ENCODE data around the gene CDH23. TPM values are rescaled to one million over a fixed set of nuclear protein-coding genes. Genes with fewer than 3 reads are reported as not detected.

The CDH23 gene
- total RNA-seq, 1 donor from 2014 or later = 0.29 TPM

DNA sequence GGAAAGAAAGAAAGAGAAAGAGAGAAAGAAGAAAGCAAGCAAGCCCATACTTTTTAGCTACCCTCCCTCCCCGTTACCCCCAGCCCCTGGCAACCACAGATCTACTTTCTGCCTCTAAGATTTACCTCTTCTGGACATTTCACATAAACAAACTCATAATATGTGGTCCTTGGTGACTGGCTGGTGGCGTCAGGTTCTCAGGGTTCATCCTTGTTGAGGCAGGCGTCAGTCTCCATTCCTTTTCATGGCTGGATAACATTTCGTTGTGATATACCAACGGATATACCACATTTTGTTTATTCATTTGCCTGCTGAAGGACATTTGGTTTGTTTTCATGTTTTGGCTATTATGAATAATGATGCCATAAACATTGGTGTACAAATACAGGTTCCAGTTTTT is 30.5 kb downstream of the CDH23 start:
- H3K36me3 Mint-ChIP-seq (ENCODE audit: low read depth) = no peaks in the 10 kb centered on the region
- no peaks in the 10 kb centered on the region for H3K9me3 Mint-ChIP-seq
- no peaks in the 10 kb centered on the region for H3K4me1 Mint-ChIP-seq
- intact Hi-C loops (cut with micrococcal nuclease) = no loop called here
- ChIA-PET CTCF (no interaction called here), POLR2A (no interaction called here)
- peaks cover 17% of the 10 kb centered on the region for H3K27me3 Mint-ChIP-seq
- TF ChIP-seq, protein P1, sequence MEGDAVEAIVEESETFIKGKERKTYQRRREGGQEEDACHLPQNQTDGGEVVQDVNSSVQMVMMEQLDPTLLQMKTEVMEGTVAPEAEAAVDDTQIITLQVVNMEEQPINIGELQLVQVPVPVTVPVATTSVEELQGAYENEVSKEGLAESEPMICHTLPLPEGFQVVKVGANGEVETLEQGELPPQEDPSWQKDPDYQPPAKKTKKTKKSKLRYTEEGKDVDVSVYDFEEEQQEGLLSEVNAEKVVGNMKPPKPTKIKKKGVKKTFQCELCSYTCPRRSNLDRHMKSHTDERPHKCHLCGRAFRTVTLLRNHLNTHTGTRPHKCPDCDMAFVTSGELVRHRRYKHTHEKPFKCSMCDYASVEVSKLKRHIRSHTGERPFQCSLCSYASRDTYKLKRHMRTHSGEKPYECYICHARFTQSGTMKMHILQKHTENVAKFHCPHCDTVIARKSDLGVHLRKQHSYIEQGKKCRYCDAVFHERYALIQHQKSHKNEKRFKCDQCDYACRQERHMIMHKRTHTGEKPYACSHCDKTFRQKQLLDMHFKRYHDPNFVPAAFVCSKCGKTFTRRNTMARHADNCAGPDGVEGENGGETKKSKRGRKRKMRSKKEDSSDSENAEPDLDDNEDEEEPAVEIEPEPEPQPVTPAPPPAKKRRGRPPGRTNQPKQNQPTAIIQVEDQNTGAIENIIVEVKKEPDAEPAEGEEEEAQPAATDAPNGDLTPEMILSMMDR (IDR thresholded peaks at IDR 0.05) = no peak
- no peak for ATAC-seq (ENCODE audit: low read depth)
- no peak for DNase-seq
- H3K4me3 Mint-ChIP-seq = no peak overlapping the region
- no peak overlapping the region for H3K27ac Mint-ChIP-seq

DNA sequence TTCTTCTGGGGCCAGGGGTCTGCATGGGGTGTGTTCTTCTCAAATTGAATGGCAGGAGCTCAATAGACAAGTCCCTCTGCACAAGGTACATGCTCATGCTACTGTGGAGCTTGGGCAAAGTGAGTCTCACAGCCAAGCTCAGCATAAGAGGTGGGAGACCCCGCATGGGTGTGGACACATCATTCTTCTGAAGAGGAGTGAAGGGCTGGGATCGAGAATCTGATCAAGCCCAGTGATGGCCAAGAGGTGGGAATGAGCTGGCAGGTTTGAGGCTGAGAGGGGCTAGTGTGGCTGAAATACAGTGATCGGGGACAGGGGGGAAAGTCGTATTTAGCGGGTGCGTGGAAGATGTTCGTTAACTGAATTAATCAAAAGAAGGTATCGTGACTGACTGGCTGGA is 32.6 kb downstream of the CDH23 start:
- intact Hi-C loops (cut with micrococcal nuclease) = no loop called here
- H3K27ac Mint-ChIP-seq = no peak overlapping the region
- CTCF ChIA-PET = no interaction called here
- no peaks in the 10 kb centered on the region for H3K4me1 Mint-ChIP-seq
- no peak for DNase-seq
- POLR2A ChIA-PET = no interaction called here
- no peak for ATAC-seq (ENCODE audit: low read depth)
- no peak overlapping the region for H3K4me3 Mint-ChIP-seq
- no peaks in the 10 kb centered on the region for H3K36me3 Mint-ChIP-seq (ENCODE audit: low read depth)
- no peaks in the 10 kb centered on the region for H3K9me3 Mint-ChIP-seq
- peaks cover 17% of the 10 kb centered on the region for H3K27me3 Mint-ChIP-seq
- TF ChIP-seq, protein P1 (IDR thresholded peaks at IDR 0.05) = no peak

DNA sequence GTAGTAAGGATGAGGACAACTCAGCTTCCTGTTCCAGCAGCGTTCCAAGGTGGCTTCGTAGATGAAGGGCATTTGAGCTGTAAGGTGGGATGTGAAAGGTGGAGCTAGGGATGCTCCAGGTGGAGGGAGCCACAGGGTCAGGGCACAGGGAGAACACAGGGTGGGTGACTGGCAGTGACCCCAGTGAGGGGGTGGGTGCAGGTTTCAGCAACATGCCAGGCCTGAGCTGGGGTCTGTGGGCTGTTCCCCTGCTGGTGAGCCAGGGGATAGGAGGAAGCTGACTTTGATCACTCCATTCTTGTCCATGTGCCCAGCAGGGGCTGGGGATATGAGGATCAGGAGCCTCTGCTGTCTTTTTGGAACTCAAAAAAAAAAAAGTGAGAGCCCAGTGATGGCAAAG is 33.2 kb downstream of the CDH23 start:
- Mint-ChIP-seq H3K4me3 (no peak overlapping the region), H3K9me3 (no peaks in the 10 kb centered on the region), H3K27me3 (peaks cover 14% of the 10 kb centered on the region), H3K36me3 (ENCODE audit: low read depth) (no peaks in the 10 kb centered on the region), H3K27ac (no peak overlapping the region), H3K4me1 (no peaks in the 10 kb centered on the region)
- CTCF ChIA-PET = interaction anchor here (0.5 kb wide), 1 partner anchor 27 kb away, joined by 3 read pairs; no protein-coding TSS in a partner anchor
- TF ChIP-seq, protein P1 (IDR thresholded peaks at IDR 0.05) = no peak
- DNase-seq (no peak), ATAC-seq (ENCODE audit: low read depth) (no peak)
- intact Hi-C loops (cut with micrococcal nuclease) = no loop called here
- POLR2A ChIA-PET = no interaction called here

DNA sequence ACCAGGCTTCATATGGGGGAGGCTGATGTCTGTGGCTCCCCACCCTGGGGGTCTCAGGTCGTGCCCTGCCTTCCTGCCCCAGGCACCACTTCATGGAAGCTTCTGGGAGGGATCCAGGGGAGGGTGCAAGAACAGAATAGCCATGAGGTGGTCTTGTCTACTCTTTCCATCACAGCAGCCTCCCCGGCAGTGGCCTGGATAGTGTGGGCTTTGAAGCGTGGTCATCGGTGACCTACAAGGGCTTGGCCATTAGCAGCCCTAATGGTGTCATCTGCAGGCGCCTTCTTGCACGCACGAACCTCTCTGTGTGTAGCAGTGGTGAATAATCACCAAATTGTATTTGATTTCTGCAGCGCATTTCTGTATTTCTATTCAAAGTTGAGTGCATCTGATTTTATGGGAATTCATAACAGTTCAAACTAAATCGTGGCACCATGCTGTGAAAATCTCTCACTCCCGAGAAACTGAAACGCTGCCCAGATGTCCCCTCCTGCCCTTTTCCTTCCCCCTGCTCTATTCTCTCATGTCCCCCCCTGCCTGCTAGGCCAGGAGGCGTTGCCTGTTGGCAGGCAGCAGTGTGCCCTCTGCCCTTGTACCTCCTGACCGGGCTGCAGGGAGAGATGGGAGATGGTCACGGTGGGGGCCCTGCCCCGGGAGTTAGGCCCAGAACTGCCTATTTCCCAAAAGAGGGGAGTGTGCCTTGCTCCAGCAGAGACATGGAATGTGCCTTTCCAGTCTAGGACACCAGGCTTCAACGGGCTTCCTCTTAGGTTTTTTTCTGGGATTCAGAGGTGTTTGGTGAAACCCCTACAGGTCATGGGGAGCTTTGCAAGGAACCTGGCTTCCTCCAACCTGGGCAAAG is 34.8 kb downstream of the CDH23 start:
- H3K4me3 Mint-ChIP-seq = no peak overlapping the region
- H3K27me3 Mint-ChIP-seq = peaks cover 9% of the 10 kb centered on the region
- ATAC-seq (ENCODE audit: low read depth) = no peak
- no peak for DNase-seq
- POLR2A ChIA-PET = no interaction called here
- no peaks in the 10 kb centered on the region for H3K36me3 Mint-ChIP-seq (ENCODE audit: low read depth)
- H3K27ac Mint-ChIP-seq = no peak overlapping the region
- H3K4me1 Mint-ChIP-seq = no peaks in the 10 kb centered on the region
- TF ChIP-seq, protein P1 (IDR thresholded peaks at IDR 0.05) = no peak
- intact Hi-C loops (cut with micrococcal nuclease) = no loop called here
- CTCF ChIA-PET = no interaction called here
- H3K9me3 Mint-ChIP-seq = no peaks in the 10 kb centered on the region

DNA sequence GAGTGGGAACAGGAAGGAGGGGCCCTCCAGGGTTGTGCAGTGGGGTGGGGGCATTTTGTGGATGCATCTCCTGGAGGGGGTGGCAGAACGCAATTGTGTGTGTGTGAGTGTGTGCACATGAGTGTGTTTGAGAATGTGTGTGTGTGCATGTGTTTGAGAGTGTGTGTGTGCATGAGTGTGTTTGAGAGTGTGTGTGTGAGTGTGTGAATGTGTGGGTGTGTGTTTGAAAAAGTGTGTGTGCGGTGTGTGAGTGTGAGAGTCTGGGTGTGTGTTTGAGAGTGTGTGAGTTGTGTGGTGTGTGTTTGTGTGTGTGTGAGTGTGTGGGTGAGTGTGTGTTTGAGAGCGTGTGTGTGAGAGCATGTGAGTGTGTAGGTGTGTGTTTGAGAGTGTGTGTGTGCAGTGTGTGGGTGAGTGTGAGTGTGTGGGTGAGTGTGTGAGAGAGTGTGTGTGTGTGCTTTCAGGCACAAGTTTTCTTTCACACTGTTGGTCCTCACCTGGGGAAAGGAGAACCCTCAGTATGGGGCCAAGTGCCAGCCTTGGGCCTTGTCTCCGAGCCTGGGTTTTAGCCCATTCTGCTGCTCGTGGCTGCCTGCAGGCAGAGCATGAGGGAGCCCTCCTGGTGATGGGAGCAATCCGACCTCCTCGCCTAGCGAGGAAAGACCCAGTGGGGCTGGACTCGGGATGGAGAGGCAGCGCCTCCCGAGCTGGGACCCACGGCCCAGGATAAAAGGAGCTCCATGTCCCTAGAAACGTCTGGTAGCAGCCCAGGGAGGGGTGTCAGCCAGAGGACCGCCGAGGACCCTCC is 35.6 kb downstream of the CDH23 start:
- CTCF ChIA-PET = no interaction called here
- no peak for ATAC-seq (ENCODE audit: low read depth)

More for the DNA sequence above, 35.6 kb downstream of the CDH23 start:
- no peaks in the 10 kb centered on the region for H3K9me3 Mint-ChIP-seq
- TF ChIP-seq, protein P1 (IDR thresholded peaks at IDR 0.05) = no peak
- no peaks in the 10 kb centered on the region for H3K36me3 Mint-ChIP-seq (ENCODE audit: low read depth)
- no peak for DNase-seq
- intact Hi-C loops (cut with micrococcal nuclease) = no loop called here
- H3K27ac Mint-ChIP-seq = no peak overlapping the region
- POLR2A ChIA-PET = no interaction called here
- no peaks in the 10 kb centered on the region for H3K4me1 Mint-ChIP-seq
- peaks cover 9% of the 10 kb centered on the region for H3K27me3 Mint-ChIP-seq
- no peak overlapping the region for H3K4me3 Mint-ChIP-seq

All from activated B cell treated with CpG ODN at 0.5 μM for 24 hours (primary cell).